MCF 10A (cell line): ENCODE data around the gene CD33. TPM values are rescaled to one million over a fixed set of nuclear protein-coding genes. Genes with fewer than 3 reads are reported as not detected.

Experiments used
- BruUV-seq: library from RNA; stranded (reverse); fragments of 400-500 nt; replicated peaks from 2 replicates; lab custom pipeline; 2021; lab: Mats Ljungman, UMichigan
- CTCF ChIA-PET: fragments of 300-600 bp; sonication (Branson Sonifier 250); formaldehyde crosslinking; extraction: SDS; loops from one replicate; lab custom pipeline; 2021; ENCODE audit warnings: antibody characterized with exemption, inconsistent platforms; lab: Yijun Ruan, JAX
- POLR2A ChIA-PET: fragments of 300-600, 350-650 bp; sonication (Branson Sonifier 250); formaldehyde crosslinking; extraction: SDS; loops from one replicate; lab custom pipeline; 2020; ENCODE audit warnings: antibody characterized with exemption, inconsistent platforms; lab: Yijun Ruan, JAX
- DNase-seq: peaks from one replicate; pipeline ENCODE4 v3.0.0-alpha.2; 2018; ENCODE audit not compliant: unreplicated experiment
- H3K27ac Mint-ChIP-seq: one replicate; pipeline ENCODE4 v1.8.0; 2022; ENCODE audit warnings: mild to moderate bottlenecking, low read depth, mixed read lengths; ENCODE audit not compliant: unreplicated experiment
- H3K27me3 Mint-ChIP-seq: one replicate; pipeline ENCODE4 v1.8.0; 2022; ENCODE audit warnings: mixed read lengths; ENCODE audit not compliant: insufficient read depth, unreplicated experiment
- H3K36me3 Mint-ChIP-seq: one replicate; pipeline ENCODE4 v1.8.0; 2022; ENCODE audit warnings: mild to moderate bottlenecking, moderate library complexity, mixed read lengths; ENCODE audit not compliant: insufficient read depth, unreplicated experiment
- H3K4me1 Mint-ChIP-seq: one replicate; pipeline ENCODE4 v1.8.0; 2022; ENCODE audit warnings: mixed read lengths; ENCODE audit not compliant: insufficient read depth, unreplicated experiment
- H3K4me3 Mint-ChIP-seq: one replicate; pipeline ENCODE4 v1.8.0; 2022; ENCODE audit warnings: mild to moderate bottlenecking, moderate library complexity, mixed read lengths; ENCODE audit not compliant: unreplicated experiment
- H3K9me3 Mint-ChIP-seq: one replicate; pipeline ENCODE4 v1.8.0; 2022; ENCODE audit warnings: mixed read lengths; ENCODE audit not compliant: unreplicated experiment
- intact Hi-C: fragments of 100-400 bp; cut with micrococcal nuclease; formaldehyde crosslinking; loops from 2 replicates; pipeline ENCODE4 v1.14.1; 2022
- microRNA-seq: library from miRNA; unstranded; fragments of <30 nt; microRNA quantifications from one replicate; pipeline ENCODE4 v1.2.0, GENCODE V29; 2022
- total RNA-seq: library from RNA; stranded (reverse); gene quantifications from 2 replicates; pipeline ENCODE4 v1.2.3, GENCODE V29; 2022
- TF ChIP-seq, protein P1 (sequence below): fragments of 200-600 bp; IDR thresholded peaks from one replicate; pipeline ENCODE4 v1.8.0; 2022; ENCODE audit warnings: antibody characterized with exemption, mild to moderate bottlenecking; ENCODE audit not compliant: unreplicated experiment

Gene CD33
- total RNA-seq, 1 experiment from 2014 or later, result 0.33 TPM

DNA sequence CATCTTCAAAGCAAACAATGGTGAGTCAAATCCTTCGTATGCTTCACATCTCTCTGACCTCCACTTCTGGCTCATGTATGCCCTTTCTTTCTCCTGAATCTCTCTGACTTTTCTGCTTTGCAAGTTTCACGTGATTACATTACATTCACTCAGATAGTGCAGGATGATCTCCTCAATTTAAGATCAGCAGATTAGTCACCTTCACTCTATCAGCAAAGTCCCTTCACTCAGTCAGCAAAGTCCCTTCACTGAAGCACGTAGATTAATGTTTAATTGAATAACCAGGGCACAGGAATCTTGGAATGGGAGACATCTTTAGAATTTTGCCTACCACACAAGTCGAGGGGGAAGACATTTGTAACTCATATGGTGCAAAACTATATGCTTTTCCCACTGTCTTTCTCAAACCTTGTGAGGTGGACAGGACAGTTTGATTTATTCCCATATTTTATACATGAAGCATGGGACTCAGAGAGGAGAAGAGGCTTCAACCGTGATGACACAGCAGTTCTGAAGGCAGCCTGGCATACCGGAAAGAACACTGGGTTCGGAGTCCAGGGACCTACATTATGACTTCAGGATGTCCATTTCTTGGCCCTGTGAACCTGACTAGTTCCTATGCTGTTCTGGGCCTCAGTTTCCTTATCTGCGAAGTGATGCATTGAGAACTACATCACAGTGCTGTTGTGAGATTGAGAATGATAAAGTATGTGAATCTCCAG is 49.3 kb downstream of the CD33 start:
- H3K9me3 Mint-ChIP-seq, result peaks cover 34% of the 10 kb centered on the region
- TF ChIP-seq, protein P1, sequence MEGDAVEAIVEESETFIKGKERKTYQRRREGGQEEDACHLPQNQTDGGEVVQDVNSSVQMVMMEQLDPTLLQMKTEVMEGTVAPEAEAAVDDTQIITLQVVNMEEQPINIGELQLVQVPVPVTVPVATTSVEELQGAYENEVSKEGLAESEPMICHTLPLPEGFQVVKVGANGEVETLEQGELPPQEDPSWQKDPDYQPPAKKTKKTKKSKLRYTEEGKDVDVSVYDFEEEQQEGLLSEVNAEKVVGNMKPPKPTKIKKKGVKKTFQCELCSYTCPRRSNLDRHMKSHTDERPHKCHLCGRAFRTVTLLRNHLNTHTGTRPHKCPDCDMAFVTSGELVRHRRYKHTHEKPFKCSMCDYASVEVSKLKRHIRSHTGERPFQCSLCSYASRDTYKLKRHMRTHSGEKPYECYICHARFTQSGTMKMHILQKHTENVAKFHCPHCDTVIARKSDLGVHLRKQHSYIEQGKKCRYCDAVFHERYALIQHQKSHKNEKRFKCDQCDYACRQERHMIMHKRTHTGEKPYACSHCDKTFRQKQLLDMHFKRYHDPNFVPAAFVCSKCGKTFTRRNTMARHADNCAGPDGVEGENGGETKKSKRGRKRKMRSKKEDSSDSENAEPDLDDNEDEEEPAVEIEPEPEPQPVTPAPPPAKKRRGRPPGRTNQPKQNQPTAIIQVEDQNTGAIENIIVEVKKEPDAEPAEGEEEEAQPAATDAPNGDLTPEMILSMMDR, result no peak
- H3K36me3 Mint-ChIP-seq, result no peaks in the 10 kb centered on the region
- no peaks in the 10 kb centered on the region for H3K4me1 Mint-ChIP-seq
- H3K4me3 Mint-ChIP-seq, result no peak overlapping the region
- DNase-seq, result no peak
- ChIA-PET POLR2A (no interaction called here), CTCF (interaction anchor here (0.7 kb wide), 1 partner anchor 9 kb away, joined by 3 read pairs; no protein-coding TSS in a partner anchor)
- H3K27ac Mint-ChIP-seq, result no peak overlapping the region
- no peaks in the 10 kb centered on the region for H3K27me3 Mint-ChIP-seq
- no TSS peak for BruUV-seq
- intact Hi-C loops, result no loop called here

DNA sequence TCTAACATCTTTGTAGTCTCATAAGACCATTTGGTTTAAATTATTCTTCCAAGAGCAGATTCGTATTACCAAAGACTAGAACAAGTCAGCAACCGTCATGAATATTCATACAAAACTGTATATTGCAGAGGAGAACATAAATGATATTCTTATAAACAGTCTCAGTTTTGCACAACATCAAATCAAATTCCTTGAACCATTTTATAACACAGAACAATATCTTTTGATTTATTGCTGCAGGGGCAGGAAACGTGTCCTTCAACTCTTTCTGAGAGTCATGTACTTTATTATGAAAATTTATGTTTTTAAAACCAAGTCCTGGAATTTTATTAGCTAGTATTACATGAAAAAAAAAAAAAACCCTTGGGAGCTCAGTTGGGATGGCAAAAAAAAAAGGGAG is 52.2 kb downstream of the CD33 start:
- TF ChIP-seq, protein P1, result no peak
- ChIA-PET POLR2A (no interaction called here), CTCF (interaction anchor here (0.7 kb wide), 1 partner anchor 11 kb away, joined by 3 read pairs; no protein-coding TSS in a partner anchor)
- no TSS peak for BruUV-seq
- H3K4me3 Mint-ChIP-seq, result no peak overlapping the region
- no peak for DNase-seq
- H3K27ac Mint-ChIP-seq, result no peak overlapping the region
- no peaks in the 10 kb centered on the region for H3K36me3 Mint-ChIP-seq
- peaks cover 21% of the 10 kb centered on the region for H3K9me3 Mint-ChIP-seq
- intact Hi-C loops, result no loop called here
- H3K27me3 Mint-ChIP-seq, result no peaks in the 10 kb centered on the region
- no peaks in the 10 kb centered on the region for H3K4me1 Mint-ChIP-seq

DNA sequence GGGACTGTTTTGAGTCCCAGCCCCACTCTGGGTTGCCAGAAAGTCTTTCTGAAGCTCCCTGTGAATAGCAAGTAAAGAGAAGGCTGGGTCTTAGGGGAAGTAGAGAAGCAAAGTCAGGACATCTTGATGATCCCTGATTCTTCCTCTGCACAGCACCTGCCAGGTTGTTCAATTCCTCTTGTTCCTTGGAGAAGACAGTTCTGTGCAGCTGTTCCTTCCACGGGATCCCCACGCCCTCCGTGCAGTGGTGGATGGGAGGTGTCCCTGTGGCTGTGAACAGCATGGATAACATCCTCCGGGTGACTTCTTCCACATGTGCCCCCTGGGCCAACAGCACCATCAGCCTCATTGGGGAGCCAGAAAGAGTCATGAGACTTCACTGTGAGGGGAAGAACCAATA is 57.5 kb downstream of the CD33 start:
- Mint-ChIP-seq H3K9me3 (peaks cover 19% of the 10 kb centered on the region), H3K36me3 (no peaks in the 10 kb centered on the region), H3K4me1 (no peaks in the 10 kb centered on the region), H3K4me3 (no peak overlapping the region), H3K27ac (no peak overlapping the region), H3K27me3 (no peaks in the 10 kb centered on the region)
- ChIA-PET POLR2A (no interaction called here), CTCF (no interaction called here)
- no peak for DNase-seq
- no TSS peak for BruUV-seq
- TF ChIP-seq, protein P1, result no peak
- intact Hi-C loops, result no loop called here

DNA sequence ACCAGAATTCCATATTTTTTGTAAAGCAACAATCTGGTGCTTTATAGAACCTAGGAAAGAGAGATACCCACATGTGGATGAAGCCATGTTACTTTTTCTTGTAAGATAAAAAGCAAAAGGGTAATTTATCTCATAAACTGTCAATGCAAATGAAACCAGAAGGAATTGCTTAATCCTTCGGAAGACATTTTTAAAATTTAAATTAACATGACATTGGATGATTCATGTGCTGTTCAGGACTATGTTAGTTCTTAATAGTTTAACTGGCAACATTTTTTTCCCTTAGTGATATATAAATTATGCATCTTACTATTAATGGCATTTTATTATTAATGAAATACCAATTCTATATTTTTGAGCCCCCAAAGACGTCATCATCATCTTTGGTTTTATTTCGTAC is 60.8 kb downstream of the CD33 start:
- BruUV-seq, result no TSS peak
- H3K9me3 Mint-ChIP-seq, result peaks cover 17% of the 10 kb centered on the region
- ChIA-PET POLR2A (no interaction called here), CTCF (no interaction called here)
- intact Hi-C loops, result no loop called here
- H3K4me3 Mint-ChIP-seq, result no peak overlapping the region
- H3K27ac Mint-ChIP-seq, result no peak overlapping the region
- no peaks in the 10 kb centered on the region for H3K4me1 Mint-ChIP-seq
- no peak for DNase-seq
- H3K27me3 Mint-ChIP-seq, result no peaks in the 10 kb centered on the region
- TF ChIP-seq, protein P1, result no peak
- H3K36me3 Mint-ChIP-seq, result no peaks in the 10 kb centered on the region

Small RNAs within 50 kb of the gene (microRNA-seq; reads per million reads assigned to microRNA genes)
- not detected for gene MIR8074

Other genes starting within 250 kb of the CD33 start
- not detected in 2 replicates for gene KLK7, start 241.2 kb upstream of the CD33 start, total RNA-seq
- gene KLK8, start 223.5 kb upstream of the CD33 start, total RNA-seq, result not detected in 2 replicates
- gene KLK10, start 205.4 kb upstream of the CD33 start, total RNA-seq, result not detected in 2 replicates
- gene KLK11, start 198.5 kb upstream of the CD33 start, total RNA-seq, result not detected in 2 replicates
- not detected in 2 replicates for gene KLK12, start 190.1 kb upstream of the CD33 start, total RNA-seq
- not detected in 2 replicates for gene KLK13, start 160.0 kb upstream of the CD33 start, total RNA-seq
- 0.30 TPM in 1 of 2 replicates, not detected in the other for gene KLK14, start 142.2 kb upstream of the CD33 start, total RNA-seq
- gene CTU1, start 116.7 kb upstream of the CD33 start, total RNA-seq, result 9.9 and 12.7 TPM in 2 replicates
- not detected in 2 replicates for gene SIGLEC9, start 100.2 kb upstream of the CD33 start, total RNA-seq
- not detected in 2 replicates for gene SIGLEC7, start 82.8 kb upstream of the CD33 start, total RNA-seq
- not detected in 2 replicates for gene SIGLECL1, start 26.0 kb downstream of the CD33 start, total RNA-seq
- not detected in 2 replicates for gene IGLON5, start 86.6 kb downstream of the CD33 start, total RNA-seq
- gene VSIG10L, start 117.1 kb downstream of the CD33 start, total RNA-seq, result 0.58 and 0.74 TPM in 2 replicates
- gene ETFB, start 141.3 kb downstream of the CD33 start, total RNA-seq, result 109 and 114 TPM in 2 replicates
- gene CLDND2, start 143.9 kb downstream of the CD33 start, total RNA-seq, result 0.79 TPM in 1 of 2 replicates, not detected in the other
- gene NKG7, start 147.6 kb downstream of the CD33 start, total RNA-seq, result not detected in 2 replicates
- not detected in 2 replicates for gene LIM2, start 162.9 kb downstream of the CD33 start, total RNA-seq
- not detected in 2 replicates for gene C19orf84, start 165.5 kb downstream of the CD33 start, total RNA-seq
- gene SIGLEC10, start 192.6 kb downstream of the CD33 start, total RNA-seq, result not detected in 2 replicates
- gene SIGLEC8, start 233.4 kb downstream of the CD33 start, total RNA-seq, result not detected in 2 replicates